Chondrocyte (in vitro differentiated cells): Measurements from ENCODE around the gene TTC39A. TPM values are rescaled to one million over a fixed set of nuclear protein-coding genes. Genes with fewer than 3 reads are reported as not detected.

Source experiments
- DNase-seq: peaks from one replicate; pipeline ENCODE4 v3.0.0; 2021; ENCODE audit warnings: mixed read lengths, low spot score
- H3K27ac Mint-ChIP-seq: one replicate; pipeline ENCODE4 v1.8.0; 2021; ENCODE audit warnings: mild to moderate bottlenecking, moderate library complexity, mixed read lengths; ENCODE audit not compliant: unreplicated experiment
- H3K27me3 Mint-ChIP-seq: 2 replicates; pipeline ENCODE4 v1.8.0; 2021; ENCODE audit warnings: low read depth, mixed read lengths
- H3K36me3 Mint-ChIP-seq: 2 replicates; pipeline ENCODE4 v1.8.0; 2021; ENCODE audit warnings: low read depth, mixed read lengths
- H3K4me1 Mint-ChIP-seq: 2 replicates; pipeline ENCODE4 v1.8.0; 2021; ENCODE audit warnings: low read depth, mild to moderate bottlenecking, mixed read lengths
- H3K4me3 Mint-ChIP-seq: one replicate; pipeline ENCODE4 v1.8.0; 2021; ENCODE audit warnings: mild to moderate bottlenecking, moderate library complexity, mixed read lengths; ENCODE audit not compliant: unreplicated experiment
- H3K9me3 Mint-ChIP-seq: 2 replicates; pipeline ENCODE4 v1.8.0; 2021; ENCODE audit warnings: low read depth, mixed read lengths
- total RNA-seq: library from RNA; stranded (reverse); gene quantifications from 3 replicates; pipeline ENCODE4 v1.2.1, GENCODE V29; 2021
- TF ChIP-seq, protein P1 (sequence below): fragments of 200-600 bp; sonication (generic); IDR thresholded peaks from 2 replicates; pipeline ENCODE4 v1.5.0; 2021; ENCODE audit warnings: antibody characterized with exemption, mild to moderate bottlenecking, moderate library complexity

Gene TTC39A
- total RNA-seq, 1 donor from 2014 or later = 4.0 TPM

GRCh38 chr1:51365774-51366173, 35.4 kb upstream of the TTC39A start:
- Mint-ChIP-seq H3K36me3 (peaks cover 19% of the 10 kb centered on the region), H3K4me1 (peaks cover 3% of the 10 kb centered on the region), H3K27me3 (no peaks in the 10 kb centered on the region), H3K9me3 (no peaks in the 10 kb centered on the region), H3K27ac (no peak overlapping the region), H3K4me3 (no peak overlapping the region)
- no peak for DNase-seq
- TF ChIP-seq, protein P1, sequence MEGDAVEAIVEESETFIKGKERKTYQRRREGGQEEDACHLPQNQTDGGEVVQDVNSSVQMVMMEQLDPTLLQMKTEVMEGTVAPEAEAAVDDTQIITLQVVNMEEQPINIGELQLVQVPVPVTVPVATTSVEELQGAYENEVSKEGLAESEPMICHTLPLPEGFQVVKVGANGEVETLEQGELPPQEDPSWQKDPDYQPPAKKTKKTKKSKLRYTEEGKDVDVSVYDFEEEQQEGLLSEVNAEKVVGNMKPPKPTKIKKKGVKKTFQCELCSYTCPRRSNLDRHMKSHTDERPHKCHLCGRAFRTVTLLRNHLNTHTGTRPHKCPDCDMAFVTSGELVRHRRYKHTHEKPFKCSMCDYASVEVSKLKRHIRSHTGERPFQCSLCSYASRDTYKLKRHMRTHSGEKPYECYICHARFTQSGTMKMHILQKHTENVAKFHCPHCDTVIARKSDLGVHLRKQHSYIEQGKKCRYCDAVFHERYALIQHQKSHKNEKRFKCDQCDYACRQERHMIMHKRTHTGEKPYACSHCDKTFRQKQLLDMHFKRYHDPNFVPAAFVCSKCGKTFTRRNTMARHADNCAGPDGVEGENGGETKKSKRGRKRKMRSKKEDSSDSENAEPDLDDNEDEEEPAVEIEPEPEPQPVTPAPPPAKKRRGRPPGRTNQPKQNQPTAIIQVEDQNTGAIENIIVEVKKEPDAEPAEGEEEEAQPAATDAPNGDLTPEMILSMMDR = no peak

DNA sequence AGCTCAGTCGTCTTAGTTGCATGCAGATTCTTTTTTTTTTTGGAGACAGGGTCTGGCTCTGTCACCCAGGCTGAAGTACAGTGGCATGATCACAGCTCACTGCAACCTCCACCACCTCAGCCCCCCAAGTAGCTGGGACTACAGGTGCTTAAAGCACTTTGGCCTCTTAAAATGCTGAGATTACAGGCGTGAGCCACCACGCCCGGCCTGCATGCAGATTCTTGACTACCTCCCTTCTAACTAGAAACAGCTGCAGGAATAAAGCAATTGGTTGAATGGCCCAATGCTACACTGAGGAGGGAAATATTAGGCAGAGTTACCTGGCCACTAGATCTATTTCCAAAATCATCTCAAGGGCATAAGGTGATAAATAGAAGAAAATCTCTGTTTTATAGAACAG, 29.5 kb upstream of the TTC39A start:
- TF ChIP-seq, protein P1 = no peak
- Mint-ChIP-seq H3K9me3 (no peaks in the 10 kb centered on the region), H3K4me3 (no peak overlapping the region), H3K36me3 (peaks cover 16% of the 10 kb centered on the region), H3K27ac (no peak overlapping the region), H3K27me3 (no peaks in the 10 kb centered on the region), H3K4me1 (no peaks in the 10 kb centered on the region)
- DNase-seq = no peak

- TF ChIP-seq, protein P1 = no peak
- no peak overlapping the region for H3K27ac Mint-ChIP-seq
- no peaks in the 10 kb centered on the region for H3K4me1 Mint-ChIP-seq
- no peak for DNase-seq
- H3K36me3 Mint-ChIP-seq = peaks cover 9% of the 10 kb centered on the region
- H3K27me3 Mint-ChIP-seq = no peaks in the 10 kb centered on the region
- no peaks in the 10 kb centered on the region for H3K9me3 Mint-ChIP-seq
- no peak overlapping the region for H3K4me3 Mint-ChIP-seq
Observed at GRCh38 chr1:51355382-51355781, 25.0 kb upstream of the TTC39A start.

- no peak for DNase-seq
- Mint-ChIP-seq H3K27ac (no peak overlapping the region), H3K9me3 (no peaks in the 10 kb centered on the region), H3K27me3 (no peaks in the 10 kb centered on the region), H3K36me3 (peaks cover 9% of the 10 kb centered on the region), H3K4me1 (no peaks in the 10 kb centered on the region), H3K4me3 (no peak overlapping the region)
- TF ChIP-seq, protein P1 = no peak
Observed at GRCh38 chr1:51354416-51354815, 24.1 kb upstream of the TTC39A start.

- Mint-ChIP-seq H3K4me3 (no peak overlapping the region), H3K27ac (no peak overlapping the region), H3K4me1 (no peaks in the 10 kb centered on the region), H3K36me3 (peaks cover 9% of the 10 kb centered on the region), H3K27me3 (no peaks in the 10 kb centered on the region), H3K9me3 (no peaks in the 10 kb centered on the region)
- TF ChIP-seq, protein P1 = no peak
- no peak for DNase-seq
Observed at GRCh38 chr1:51351907-51352306, 21.5 kb upstream of the TTC39A start.
